Transverse colon (tissue), 4 donors: Measurements from ENCODE around the gene HLA-DOA. TPM values are rescaled to one million over a fixed set of nuclear protein-coding genes. Genes with fewer than 3 reads are reported as not detected.

Source experiments
- DNase-seq: peaks from one replicate; pipeline ENCODE4 v3.0.0-alpha.2; 2019
- H3K27ac ChIP-seq, 4 donors: fragments of 200-600 bp; sonication (generic); 2 replicates each; pipeline ENCODE4 v1.5.1; 2016 to 2018; ENCODE audit warnings: inconsistent platforms in 4 of 4
- H3K27me3 ChIP-seq: fragments of 200-600 bp; sonication (generic); 2 replicates; pipeline ENCODE4 v1.5.1; 2017; ENCODE audit warnings: inconsistent platforms
- H3K36me3 ChIP-seq, 4 donors: fragments of 200-600 bp; sonication (generic); 2 replicates each; pipeline ENCODE4 v1.5.1; 2017 to 2019; ENCODE audit warnings: inconsistent platforms in 4 of 4
- H3K4me1 ChIP-seq, 4 donors: fragments of 200-600 bp; sonication (generic); 2 replicates each; pipeline ENCODE4 v1.5.1; 2017 to 2020; ENCODE audit warnings: inconsistent platforms in 4 of 4
- H3K4me3 ChIP-seq, 4 donors: fragments of 200-600 bp; sonication (generic); 1 replicate in 1 of 4; 2 replicates in 3 of 4; pipeline versions ENCODE4 v1.5.1 to v1.6.1; 2017 to 2019; ENCODE audit warnings: inconsistent platforms in 4 of 4
- H3K9me3 ChIP-seq, 2 donors: fragments of 200-600 bp; sonication (generic); 2 replicates each; pipeline ENCODE4 v1.5.1; 2017 to 2019; ENCODE audit warnings: inconsistent platforms in 2 of 2
- EP300 ChIP-seq: sonication (generic); formaldehyde crosslinking; IDR thresholded peaks from one replicate; pipeline ENCODE4 v1.6.1; 2017; ENCODE audit warnings: antibody characterized with exemption, low read depth
- POLR2A ChIP-seq: fragments of 450-650 bp; IDR thresholded peaks from one replicate; pipeline ENCODE4 v1.6.1; 2016; ENCODE audit warnings: antibody characterized with exemption, mild to moderate bottlenecking, moderate library complexity
- POLR2AphosphoS5 ChIP-seq, 3 donors: sonication (generic); formaldehyde crosslinking; IDR thresholded peaks; one replicate each; pipeline ENCODE4 v1.6.1; 2016; ENCODE audit warnings: antibody characterized with exemption in 3 of 3
- WGBS, 2 donors: methylation state at CpG; one replicate each; pipeline ENCODE4 v1.1.5; 2018; ENCODE audit warnings: low coverage in 1 of 2; 5-methylcytosine and 5-hydroxymethylcytosine counted together
- in situ Hi-C, 4 donors: fragments of 200-750 bp; cut with MboI; loops; one replicate each; pipeline versions ENCODE4 v1.15.0 to v1.15.1; 2017; ENCODE audit warnings: low sequenced_read_pairs in 3 of 4, low pct_ligation_motif_present in 1 of 4, low pct_unique_long_range_greater_than_20kb in 1 of 4
- intact Hi-C: fragments of 100-400 bp; cut with DNase I; formaldehyde crosslinking; loops from one replicate; pipeline ENCODE4 v1.15.1; 2023; ENCODE audit warnings: low total_unique reads
- total RNA-seq, 4 donors: library from RNA; depleted of rRNA; stranded (reverse); fragments of >200 nt; gene quantifications; one replicate each; pipeline ENCODE4 v1.1.0, GENCODE V29; 2016
- TF ChIP-seq, protein P1 (sequence below), 5 experiments: fragments of 200-600 bp in 3 of 5; fragments of 450-650 bp in 2 of 5; sonication (generic) in 3 of 5; IDR thresholded peaks; 1 replicate in 2 of 5; 2 replicates in 3 of 5; pipeline ENCODE4 v1.5.1; 2016 to 2017; ENCODE audit warnings: antibody characterized with exemption in 5 of 5, inconsistent platforms in 3 of 5, mild to moderate bottlenecking in 2 of 5, moderate library complexity in 1 of 5

HLA-DOA gene
- total RNA-seq, 4 donors from 2014 or later, result 0.82 to 7.9 (median 2.6) TPM

DNA sequence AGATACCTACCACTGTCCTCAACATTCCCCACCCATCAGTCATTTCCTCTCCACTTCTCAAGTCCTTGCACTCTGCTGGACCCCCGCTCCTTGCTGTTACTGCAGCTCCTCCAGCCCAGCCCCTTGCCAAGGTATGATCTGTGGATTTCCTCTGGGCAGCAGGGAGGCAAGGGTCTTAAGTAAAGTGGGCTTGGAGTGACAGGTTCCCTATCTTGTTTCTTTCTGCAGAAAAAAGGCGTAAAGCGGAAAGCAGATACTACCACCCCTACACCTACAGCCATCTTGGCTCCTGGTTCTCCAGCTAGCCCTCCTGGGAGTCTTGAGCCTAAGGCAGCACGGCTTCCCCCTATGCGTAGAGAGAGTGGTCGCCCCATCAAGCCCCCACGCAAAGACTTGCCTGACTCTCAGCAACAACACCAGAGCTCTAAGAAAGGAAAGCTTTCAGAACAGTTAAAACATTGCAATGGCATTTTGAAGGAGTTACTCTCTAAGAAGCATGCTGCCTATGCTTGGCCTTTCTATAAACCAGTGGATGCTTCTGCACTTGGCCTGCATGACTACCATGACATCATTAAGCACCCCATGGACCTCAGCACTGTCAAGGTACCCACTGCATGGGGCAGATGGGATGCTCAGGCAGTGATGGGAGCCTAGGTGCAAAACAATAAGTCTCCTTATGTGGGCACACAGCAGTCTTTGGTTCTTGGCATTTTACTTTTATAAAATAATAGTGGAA is 32.9 kb downstream of the HLA-DOA start:
- Histone ChIP-seq H3K4me3 (no peak overlapping the region), H3K27ac (no peak overlapping the region), H3K36me3 (peaks cover 0 to 68% (median 32%) of the 10 kb centered on the region in 4 donors), H3K27me3 (no peaks in the 10 kb centered on the region), H3K4me1 (peaks cover 45 to 72% (median 49%) of the 10 kb centered on the region in 4 donors), H3K9me3 (no peaks in the 10 kb centered on the region)
- TF ChIP-seq POLR2A, result no peak
- TF ChIP-seq EP300, result no peak
- no peak for TF ChIP-seq POLR2AphosphoS5 (IDR thresholded peaks at IDR 0.05)
- TF ChIP-seq, protein P1, sequence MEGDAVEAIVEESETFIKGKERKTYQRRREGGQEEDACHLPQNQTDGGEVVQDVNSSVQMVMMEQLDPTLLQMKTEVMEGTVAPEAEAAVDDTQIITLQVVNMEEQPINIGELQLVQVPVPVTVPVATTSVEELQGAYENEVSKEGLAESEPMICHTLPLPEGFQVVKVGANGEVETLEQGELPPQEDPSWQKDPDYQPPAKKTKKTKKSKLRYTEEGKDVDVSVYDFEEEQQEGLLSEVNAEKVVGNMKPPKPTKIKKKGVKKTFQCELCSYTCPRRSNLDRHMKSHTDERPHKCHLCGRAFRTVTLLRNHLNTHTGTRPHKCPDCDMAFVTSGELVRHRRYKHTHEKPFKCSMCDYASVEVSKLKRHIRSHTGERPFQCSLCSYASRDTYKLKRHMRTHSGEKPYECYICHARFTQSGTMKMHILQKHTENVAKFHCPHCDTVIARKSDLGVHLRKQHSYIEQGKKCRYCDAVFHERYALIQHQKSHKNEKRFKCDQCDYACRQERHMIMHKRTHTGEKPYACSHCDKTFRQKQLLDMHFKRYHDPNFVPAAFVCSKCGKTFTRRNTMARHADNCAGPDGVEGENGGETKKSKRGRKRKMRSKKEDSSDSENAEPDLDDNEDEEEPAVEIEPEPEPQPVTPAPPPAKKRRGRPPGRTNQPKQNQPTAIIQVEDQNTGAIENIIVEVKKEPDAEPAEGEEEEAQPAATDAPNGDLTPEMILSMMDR (IDR thresholded peaks at IDR 0.05), result no peak
- intact Hi-C loops, result no loop called here
- 77 to 83% methylated on average over 3 to 7 of the region's 7 CpGs for WGBS, 2 donors
- no peak for DNase-seq
- in situ Hi-C loops, result loop anchor here in 2 of 4 donors (10.0 to 25.0 kb wide), 2 partner anchors 89 to 92 kb away; no protein-coding TSS in a partner anchor

DNA sequence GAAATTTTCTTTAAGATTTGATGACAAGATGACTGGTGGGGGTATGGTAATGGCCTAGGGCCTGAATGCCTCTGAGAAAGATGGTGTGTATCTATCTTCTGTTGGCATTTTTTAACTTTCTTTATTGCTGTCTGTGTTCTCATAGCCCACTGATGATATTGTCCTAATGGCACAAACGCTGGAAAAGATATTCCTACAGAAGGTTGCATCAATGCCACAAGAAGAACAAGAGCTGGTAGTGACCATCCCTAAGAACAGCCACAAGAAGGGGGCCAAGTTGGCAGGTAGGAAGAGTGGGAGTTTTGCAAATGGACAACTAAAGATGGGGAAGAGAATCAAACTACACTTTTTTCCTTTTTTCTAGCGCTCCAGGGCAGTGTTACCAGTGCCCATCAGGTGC is 33.5 kb downstream of the HLA-DOA start:
- in situ Hi-C loops, result loop anchor here in 2 of 4 donors (10.0 to 25.0 kb wide), 2 partner anchors 89 to 91 kb away; no protein-coding TSS in a partner anchor
- intact Hi-C loops, result no loop called here
- WGBS, 2 donors, result 28 to 44% methylated on average over 2 of the region's 2 CpGs
- Histone ChIP-seq H3K4me1 (peaks cover 40 to 65% (median 43%) of the 10 kb centered on the region in 4 donors), H3K9me3 (no peaks in the 10 kb centered on the region), H3K27ac (no peak overlapping the region), H3K27me3 (no peaks in the 10 kb centered on the region), H3K4me3 (no peak overlapping the region), H3K36me3 (peaks cover 0 to 62% (median 29%) of the 10 kb centered on the region in 4 donors)
- DNase-seq, result no peak
- TF ChIP-seq POLR2AphosphoS5 (IDR thresholded peaks at IDR 0.05), result no peak
- no peak for TF ChIP-seq EP300
- TF ChIP-seq, protein P1 (IDR thresholded peaks at IDR 0.05), result no peak
- no peak for TF ChIP-seq POLR2A

DNA sequence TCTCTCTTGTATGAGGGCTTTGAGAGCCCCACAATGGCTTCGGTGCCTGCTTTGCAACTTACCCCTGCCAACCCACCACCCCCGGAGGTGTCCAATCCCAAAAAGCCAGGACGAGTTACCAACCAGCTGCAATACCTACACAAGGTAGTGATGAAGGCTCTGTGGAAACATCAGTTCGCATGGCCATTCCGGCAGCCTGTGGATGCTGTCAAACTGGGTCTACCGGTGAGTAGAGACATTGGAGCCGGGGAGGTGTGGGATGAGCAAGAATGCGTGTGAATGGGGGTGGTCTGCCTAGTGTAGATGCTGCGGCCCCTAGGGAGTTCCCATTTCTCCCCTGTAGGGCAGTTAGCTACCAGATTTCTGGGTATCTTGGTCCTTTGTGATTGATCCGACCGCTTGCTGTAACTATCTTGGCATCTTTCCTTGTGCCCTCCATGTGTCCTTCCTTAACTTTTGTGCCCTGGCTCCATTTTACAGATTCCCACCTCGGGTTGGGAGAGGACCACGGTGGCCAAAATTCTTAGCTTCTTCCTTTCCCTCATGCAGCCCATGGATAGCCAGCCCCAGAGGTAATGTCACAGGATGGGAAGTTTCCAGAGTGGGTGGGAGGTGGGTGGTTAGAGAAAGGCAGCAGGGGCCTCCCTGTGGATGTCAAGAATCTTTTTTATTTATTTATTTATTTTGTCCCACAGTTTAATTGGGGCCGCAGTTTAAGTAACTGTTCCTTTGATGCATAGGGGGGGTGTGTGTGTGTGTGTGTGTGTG is 34.7 kb downstream of the HLA-DOA start:
- intact Hi-C loops, result no loop called here
- in situ Hi-C loops, result loop anchor here in 3 of 4 donors (10.0 to 25.0 kb wide), 3 partner anchors 87 to 438 kb away; partner anchors contain the start of genes CUTA (in 1 of the 3), PHF1 (in 1 of the 3) and SYNGAP1 (in 1 of the 3)
- H3K4me3 ChIP-seq, result peak overlapping the region; percentile 47 to 86 (median 71)
- no peaks in the 10 kb centered on the region for H3K9me3 ChIP-seq
- no peak for TF ChIP-seq POLR2A
- no peak for TF ChIP-seq EP300
- TF ChIP-seq, protein P1 (IDR thresholded peaks at IDR 0.05), result no peak
- no peak for TF ChIP-seq POLR2AphosphoS5 (IDR thresholded peaks at IDR 0.05)
- no peaks in the 10 kb centered on the region for H3K27me3 ChIP-seq
- peaks cover 0 to 51% (median 24%) of the 10 kb centered on the region in 4 donors for H3K36me3 ChIP-seq
- no peak for DNase-seq
- 4 to 10% methylated on average over 2 to 14 of the region's 14 CpGs for WGBS, 2 donors
- peak overlapping the region; percentile 98 to 100 (median 99) for H3K27ac ChIP-seq
- H3K4me1 ChIP-seq, result peaks cover 36 to 56% (median 40%) of the 10 kb centered on the region in 4 donors

DNA sequence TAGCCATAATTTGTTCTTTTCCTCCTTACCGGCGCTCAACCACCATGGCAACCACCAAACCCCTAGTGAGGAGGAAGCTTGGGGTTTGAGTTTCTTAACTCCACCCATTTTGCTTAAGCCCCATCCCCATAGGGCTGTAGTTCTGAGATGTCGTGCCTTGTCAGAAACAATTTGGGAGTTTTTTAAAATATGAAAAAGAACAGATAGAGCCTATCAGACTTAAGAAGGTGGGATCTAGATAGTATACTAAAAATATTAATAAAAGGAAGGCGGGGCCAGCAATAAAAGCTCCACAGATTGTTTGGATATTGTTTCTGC is 35.4 kb downstream of the HLA-DOA start:
- Histone ChIP-seq H3K27ac (peak overlapping the region; percentile 98 to 100 (median 99)), H3K9me3 (no peaks in the 10 kb centered on the region), H3K27me3 (no peaks in the 10 kb centered on the region), H3K4me1 (peaks cover 36 to 52% (median 40%) of the 10 kb centered on the region in 4 donors), H3K36me3 (peaks cover 0 to 43% (median 20%) of the 10 kb centered on the region in 4 donors), H3K4me3 (peak overlapping the region; percentile 47 to 86 (median 71))
- DNase-seq, result no peak
- in situ Hi-C loops, result loop anchor here in 2 of 4 donors (10.0 to 25.0 kb wide), 2 partner anchors 89 to 438 kb away; partner anchors contain the start of genes CUTA (in 1 of the 2), PHF1 (in 1 of the 2) and SYNGAP1 (in 1 of the 2)
- TF ChIP-seq, protein P1 (IDR thresholded peaks at IDR 0.05), result no peak
- TF ChIP-seq POLR2AphosphoS5 (IDR thresholded peaks at IDR 0.05) (no peak), POLR2A (no peak), EP300 (no peak)
- 0 to 1% methylated on average over 3 to 4 of the region's 4 CpGs for WGBS, 2 donors
- intact Hi-C loops, result no loop called here
